ENCODE measurements around the gene POLR1C.
"Not testable (repeated sequence)": the region's sequence is repeated elsewhere in the genome, so short reads cannot be mapped to it uniquely, and the experiment has no call there.

The POLR1C gene

GRCh38 chr6:43516697-43517504 lies at the start of gene POLR1C, which contains the start of gene YIPF3:
POLR1C (plus strand) TSS chr6:43517089; CDS start chr6:43517110, 21 bp downstream.
YIPF3 (minus strand) TSS chr6:43516926; CDS start chr6:43516807, 119 bp downstream.
- peak; percentile 98 for DNase-seq

- not testable (repeated sequence) for DNase-seq
Observed at GRCh38 chr6:43467265-43467664, 49.6 kb upstream of the POLR1C start.

DNA sequence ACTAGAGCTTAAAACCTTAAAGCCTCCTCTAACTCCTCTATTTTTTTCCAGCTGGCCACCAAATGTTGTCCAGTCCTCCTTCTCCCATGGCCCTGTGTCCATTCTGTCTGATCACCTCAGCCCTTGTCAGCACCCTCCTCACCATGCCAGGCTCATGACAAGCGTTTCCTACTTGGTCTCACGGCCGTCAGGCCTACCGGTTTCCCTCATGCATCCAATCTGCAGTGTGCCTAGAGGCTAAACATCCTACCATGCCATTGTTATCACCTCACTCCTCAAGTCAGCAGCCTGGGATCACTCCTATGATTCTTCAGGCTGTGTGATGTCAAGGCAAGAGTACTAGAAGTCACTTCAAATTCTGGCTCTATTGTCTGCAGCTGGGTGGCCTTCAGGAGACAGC lies 49.1 kb upstream of the POLR1C start:
- no peak for DNase-seq

DNA sequence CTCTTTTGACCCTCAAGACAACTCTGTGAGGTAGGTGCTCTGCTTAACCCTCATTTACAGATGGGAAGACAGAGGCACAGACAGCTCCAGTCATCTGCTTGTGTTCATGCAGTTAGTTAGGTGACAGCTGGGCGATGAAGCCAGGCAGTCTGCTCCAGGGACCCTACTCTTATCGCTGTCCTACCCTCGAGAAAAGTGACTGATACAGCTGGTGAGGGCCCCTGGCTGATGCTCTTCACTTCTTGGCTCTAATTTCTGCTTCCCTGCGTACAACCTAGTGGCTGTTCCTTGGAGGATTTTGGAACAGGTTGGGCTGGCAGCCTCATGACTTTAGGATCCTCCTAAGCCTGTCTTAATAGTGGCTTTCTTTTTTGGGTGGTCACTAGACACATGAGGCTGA lies 48.6 kb upstream of the POLR1C start:
- no peak for DNase-seq

- DNase-seq: no peak
Observed at GRCh38 chr6:43468748-43469681, 47.9 kb upstream of the POLR1C start.

DNA sequence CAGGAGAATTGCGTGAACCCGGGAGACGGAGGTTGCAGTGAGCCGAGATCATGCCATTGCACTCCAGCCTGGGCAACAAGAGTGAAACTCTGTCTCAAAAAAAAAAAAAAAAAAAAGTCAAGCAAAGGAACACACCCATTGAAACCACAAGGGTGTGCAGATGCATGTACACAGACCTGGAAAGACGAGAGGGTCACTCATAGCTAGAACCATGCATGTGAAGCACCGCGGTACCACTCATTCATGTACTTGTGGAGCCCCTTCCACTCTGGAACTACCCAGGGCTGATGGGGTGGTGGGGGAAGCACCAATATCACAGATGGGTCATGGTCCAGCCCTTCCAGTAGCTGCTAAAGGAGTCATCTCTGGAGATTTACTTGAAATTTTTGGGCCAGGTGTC lies 46.9 kb upstream of the POLR1C start:
- DNase-seq: no peak

DNA sequence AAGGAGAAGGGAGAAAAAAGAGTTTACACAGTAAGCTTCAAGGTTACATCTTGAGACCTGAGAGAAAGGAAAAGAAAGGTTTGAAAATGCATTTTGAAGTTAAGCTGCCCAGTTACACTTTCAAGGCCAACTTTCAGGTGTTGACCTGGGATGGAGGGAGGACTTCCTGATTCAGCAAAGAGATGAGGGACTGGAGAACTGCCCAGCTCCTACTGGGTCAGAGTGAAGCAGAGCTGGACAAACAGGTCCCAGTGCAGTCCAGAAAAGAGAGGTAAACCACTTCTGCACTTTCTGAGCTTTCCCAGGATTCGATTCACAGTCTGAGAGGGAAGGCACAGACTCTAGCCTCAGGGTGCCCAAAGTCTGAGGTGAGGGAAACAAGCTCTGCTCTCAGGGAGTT lies 45.5 kb upstream of the POLR1C start:
- DNase-seq: no peak

DNA sequence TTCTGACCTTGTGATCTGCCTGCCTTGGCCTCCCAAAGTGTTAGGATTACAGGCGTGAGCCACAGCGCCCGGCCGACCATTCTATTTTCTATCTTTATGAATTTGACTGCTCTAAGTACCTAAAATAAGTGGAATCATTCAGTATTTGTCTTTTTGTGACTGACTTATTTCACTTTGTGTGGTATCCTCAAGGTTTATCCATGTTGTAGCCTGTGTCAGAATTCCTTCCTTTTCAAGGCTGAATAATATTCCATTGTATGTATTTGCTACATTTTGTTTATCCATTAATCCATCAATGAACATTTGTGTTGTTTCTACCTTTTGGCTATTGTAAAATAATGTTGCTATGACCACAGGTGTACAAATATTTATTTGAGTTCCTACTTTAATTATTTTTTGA lies 44.4 kb upstream of the POLR1C start:
- DNase-seq: no peak

GRCh38 chr6:43475516-43475915 lies 41.4 kb upstream of the POLR1C start:
- DNase-seq: no peak

DNA sequence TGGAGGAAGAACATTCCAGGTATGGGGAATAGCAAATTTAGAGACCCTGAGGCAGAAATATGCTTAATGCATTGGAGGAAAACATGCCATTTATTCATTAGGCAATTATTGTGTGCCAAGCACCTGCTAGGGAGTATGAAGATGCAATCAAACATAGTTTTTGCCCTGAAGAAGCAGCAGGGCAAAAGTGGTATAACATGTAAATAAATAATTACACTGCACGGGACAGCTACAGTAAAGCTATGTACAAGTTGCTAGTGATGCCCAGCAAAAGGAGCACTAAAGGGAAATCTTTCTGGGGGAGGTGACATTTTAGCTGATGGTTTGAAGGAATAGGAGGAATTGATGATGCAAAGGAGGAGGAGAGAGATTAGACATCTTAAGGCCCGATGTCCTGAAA lies 40.1 kb upstream of the POLR1C start:
- no peak for DNase-seq

DNA sequence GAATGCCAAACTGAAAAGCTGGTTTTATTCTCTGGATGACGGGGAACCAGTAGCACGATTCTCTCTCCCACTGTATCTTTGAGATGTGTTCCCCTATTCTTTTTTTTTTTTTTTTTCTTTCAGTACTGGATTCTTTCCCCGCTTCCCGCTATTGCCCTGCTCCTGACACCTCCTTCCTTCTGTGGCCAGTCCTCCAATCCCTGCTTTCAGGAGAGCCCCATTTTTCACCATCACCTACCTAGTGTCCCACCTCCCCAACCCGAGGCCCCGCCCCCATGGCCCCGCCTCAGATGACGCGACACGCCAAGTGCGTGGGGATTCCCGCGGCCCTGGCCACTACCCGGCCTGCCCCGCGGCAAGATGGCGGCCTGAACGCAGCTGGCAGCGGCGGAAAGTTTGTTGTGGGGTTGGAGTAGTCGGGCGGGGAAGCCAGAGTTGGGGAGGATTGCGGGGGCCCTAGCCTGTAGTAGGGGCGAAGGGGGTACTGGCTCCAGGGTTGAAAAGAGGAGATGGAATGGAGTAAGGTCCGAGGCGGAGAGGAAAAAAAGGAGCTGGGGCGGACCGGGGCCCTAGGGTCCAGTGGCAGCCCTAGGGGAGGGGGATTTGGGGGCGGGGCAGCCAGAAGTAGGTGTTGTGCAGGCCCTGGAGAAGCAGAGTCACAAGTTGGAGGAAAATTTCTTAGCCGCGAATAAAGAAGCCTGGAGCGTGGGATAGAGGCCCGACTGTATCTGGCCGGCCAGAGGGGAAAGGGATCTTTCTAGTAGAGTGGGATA lies 39.5 kb upstream of the POLR1C start, which contains the start of gene TJAP1:
Gene TJAP1, plus strand, starts transcription at position 336 of the 773 bp plus-strand sequence. CDS start 21,432 bp downstream, outside the sequence.
- peak; percentile 90 for DNase-seq

DNA sequence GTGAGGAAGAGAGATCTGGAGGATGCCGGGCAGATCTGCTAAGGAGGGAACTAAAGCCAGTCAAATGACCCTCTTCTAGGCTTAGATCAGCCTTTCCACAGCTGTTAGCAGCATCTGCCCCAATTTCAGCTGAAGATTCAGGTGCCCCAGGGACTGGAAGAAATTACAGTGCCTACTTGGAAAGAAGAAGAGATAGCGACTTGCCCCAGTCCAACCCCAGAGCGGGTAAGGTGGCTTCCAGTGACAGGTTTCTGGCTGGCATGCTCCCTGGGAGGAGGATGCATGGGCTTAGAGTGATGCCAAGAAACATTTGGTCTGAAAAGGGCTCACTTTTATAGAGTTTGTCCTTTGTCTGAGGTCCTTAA lies 38.9 kb upstream of the POLR1C start:
- no peak for DNase-seq

GRCh38 chr6:43481075-43481474 lies 35.8 kb upstream of the POLR1C start:
- no peak for DNase-seq

- DNase-seq: no peak
Observed at GRCh38 chr6:43481591-43482236, 35.2 kb upstream of the POLR1C start.

GRCh38 chr6:43488667-43489276 lies 28.1 kb upstream of the POLR1C start:
- DNase-seq: no peak

DNA sequence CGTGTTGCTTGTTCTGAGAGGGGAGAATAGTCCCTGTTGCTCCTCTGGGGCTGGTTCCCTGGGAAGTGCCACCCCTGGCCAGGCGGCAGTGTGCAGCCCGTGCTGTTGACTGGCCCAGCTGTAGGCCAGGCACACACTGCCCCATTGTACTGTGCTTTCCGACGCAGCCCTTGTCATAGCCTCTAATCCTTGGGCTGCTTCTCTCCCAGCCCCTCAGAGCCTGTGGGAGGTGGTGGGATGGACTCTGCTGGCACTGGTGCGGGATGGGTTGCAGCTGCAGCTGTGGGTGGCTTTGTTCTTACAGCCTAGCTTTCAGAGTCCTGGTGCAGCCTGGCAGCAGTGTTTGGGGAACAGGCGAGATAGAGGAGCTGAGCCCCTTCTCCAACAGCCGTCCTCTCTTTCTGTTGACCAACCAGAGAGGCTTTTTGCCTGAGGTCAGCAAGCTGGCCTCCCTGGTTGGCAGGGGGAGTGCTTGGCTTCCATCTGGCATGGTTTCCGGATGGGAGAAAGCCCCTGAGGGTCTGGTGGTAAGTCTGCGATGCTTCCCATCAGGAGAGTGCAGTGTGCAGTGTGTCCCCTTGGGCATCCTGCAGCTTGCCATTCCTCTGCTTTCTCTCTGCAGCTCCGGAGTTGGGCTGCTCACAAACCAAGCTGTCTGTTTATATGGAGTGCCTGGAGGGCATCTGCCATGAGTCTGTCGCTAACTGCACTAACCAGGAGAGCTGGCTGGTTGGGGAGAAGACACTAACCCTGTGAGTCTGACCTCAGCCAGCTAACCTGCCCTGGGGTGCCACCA lies 27.4 kb upstream of the POLR1C start:
- DNase-seq: no peak

DNA sequence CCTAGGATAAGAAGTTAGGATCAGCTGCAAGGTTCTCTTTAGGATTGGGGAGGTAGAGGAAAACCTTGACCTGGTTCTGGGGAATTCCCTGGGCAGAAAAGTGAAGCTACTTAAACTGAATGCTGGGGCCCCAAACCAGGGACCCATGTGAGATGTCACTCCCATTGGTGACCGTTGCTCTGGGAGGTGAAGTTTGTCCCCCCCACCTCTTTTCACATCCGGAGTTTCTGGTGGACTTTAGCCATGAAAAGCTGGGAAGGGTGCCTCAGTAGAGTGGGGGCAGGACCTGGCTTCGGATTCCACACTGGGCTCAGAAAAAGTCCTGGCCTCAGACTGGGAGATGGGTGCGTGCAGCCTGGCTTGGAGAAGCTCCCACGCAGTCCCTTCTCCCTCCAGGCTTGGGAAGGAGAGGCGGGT lies 26.4 kb upstream of the POLR1C start:
- no peak for DNase-seq

DNA sequence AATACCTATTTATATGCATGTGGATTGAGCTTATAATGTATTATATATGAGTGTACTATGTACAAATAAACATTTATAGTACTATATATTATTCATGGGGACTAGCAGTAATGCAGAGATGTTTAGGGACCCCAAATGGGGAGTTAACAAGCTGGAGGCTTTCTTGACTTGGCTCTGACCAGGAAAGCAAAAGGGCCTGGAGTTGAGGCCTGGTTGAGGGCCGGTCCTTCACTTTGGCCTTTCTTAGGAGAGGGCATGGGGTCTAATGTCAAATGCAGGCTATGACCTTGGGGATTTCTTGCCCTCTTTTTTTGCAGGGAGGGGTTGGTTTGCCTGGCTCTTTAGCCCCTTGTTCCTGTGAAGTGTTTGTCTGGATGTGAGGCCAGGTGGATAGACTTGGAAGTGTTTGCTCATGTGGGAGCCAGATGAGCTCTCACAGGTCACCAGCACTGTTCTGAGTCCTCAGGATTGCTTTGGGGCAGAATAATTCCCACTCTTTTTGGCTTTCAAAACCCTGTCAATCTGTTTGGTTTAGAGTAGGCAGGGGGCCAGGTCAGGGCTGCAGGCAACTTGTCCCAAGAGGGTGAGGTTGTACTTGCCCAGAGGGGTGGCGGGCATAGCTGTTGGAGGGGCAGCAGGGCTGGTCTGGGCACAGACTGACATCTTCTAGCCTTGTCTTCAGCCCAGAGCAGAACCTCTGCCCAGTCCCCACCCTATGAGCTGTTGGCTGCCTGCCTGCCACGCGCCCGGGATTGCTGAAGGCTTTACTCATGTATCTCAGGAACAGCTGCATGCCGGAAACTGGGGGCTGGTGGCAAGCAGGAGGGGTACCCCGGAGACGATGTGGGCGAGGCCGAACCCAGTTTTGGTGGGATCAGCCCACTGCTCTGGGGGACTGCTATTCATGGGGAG lies 24.9 kb upstream of the POLR1C start:
- DNase-seq: no peak

- DNase-seq: no peak
Observed at GRCh38 chr6:43492673-43493072, 24.2 kb upstream of the POLR1C start.

- no peak for DNase-seq
Observed at GRCh38 chr6:43493230-43493629, 23.7 kb upstream of the POLR1C start.
